SU-DHL-6 (cell line): Measurements from ENCODE around the gene HOMER3.
A peak's percentile ranks its signal among the peaks of the same experiment; 100 is the strongest.

Experiments used
- H2AFZ ChIP-seq: fragments of 200-600 bp; sonication (generic); 2 replicates; pipeline ENCODE4 v1.6.1; 2014; ENCODE audit warnings: low read depth, mild to moderate bottlenecking, moderate library complexity, mixed read lengths, antibody characterized with exemption, low read length; ENCODE audit not compliant: severe bottlenecking
- H3F3A ChIP-seq: fragments of 200-600 bp; shearing (Covaris generic); 2 replicates; pipeline ENCODE4 v1.6.0; 2016; ENCODE audit warnings: antibody characterized with exemption, mild to moderate bottlenecking; ENCODE audit not compliant: insufficient read depth
- H3K27ac ChIP-seq: fragments of 200-600 bp; sonication (generic); 2 replicates; pipeline ENCODE4 v1.5.1; 2016; ENCODE audit warnings: low read depth, mild to moderate bottlenecking, low read length, moderate library complexity, mixed read lengths
- H3K27me3 ChIP-seq: fragments of 200-600 bp; sonication (generic), shearing (Covaris generic); 2 replicates; pipeline ENCODE4 v1.6.0; 2014; ENCODE audit warnings: mild to moderate bottlenecking, low read length
- H3K36me3 ChIP-seq: fragments of 200-600 bp; sonication (generic); 2 replicates; pipeline ENCODE4 v1.6.1; 2014; ENCODE audit warnings: mild to moderate bottlenecking, low read length, mixed read lengths
- H3K4me2 ChIP-seq: fragments of 300-600, 200-600 bp; shearing (Covaris generic), sonication (generic); 2 replicates; pipeline ENCODE4 v1.6.0; 2014; ENCODE audit warnings: low read length, low read depth, mild to moderate bottlenecking; ENCODE audit not compliant: poor library complexity, severe bottlenecking
- H3K4me3 ChIP-seq: fragments of 200-600 bp; sonication (generic); 2 replicates; pipeline ENCODE4 v1.5.1; 2014; ENCODE audit warnings: antibody characterized with exemption, low read length, mild to moderate bottlenecking, mixed read lengths; ENCODE audit not compliant: insufficient read depth, poor library complexity, severe bottlenecking
- H3K79me2 ChIP-seq: fragments of 200-600 bp; sonication (generic); 2 replicates; pipeline ENCODE4 v1.6.1; 2014; ENCODE audit warnings: mild to moderate bottlenecking, low read length, moderate library complexity; ENCODE audit not compliant: insufficient read depth
- H3K9ac ChIP-seq: fragments of 200-600 bp; sonication (generic); 2 replicates; pipeline ENCODE4 v1.7.0; 2014; ENCODE audit warnings: mild to moderate bottlenecking, low read length
- H3K9me2 ChIP-seq: fragments of 200-600 bp; sonication (generic); replicated peaks from 2 replicates; pipeline ENCODE4 v1.6.1; 2014; ENCODE audit warnings: low read length; ENCODE audit not compliant: insufficient read depth
- H3K9me3 ChIP-seq: fragments of 200-600 bp; sonication (generic); 2 replicates; pipeline ENCODE4 v1.6.1; 2014; ENCODE audit warnings: low read length, mixed read lengths; ENCODE audit not compliant: insufficient read depth
- H4K20me1 ChIP-seq: fragments of 200-600 bp; sonication (generic); 2 replicates; pipeline ENCODE4 v1.6.1; 2014; ENCODE audit warnings: low read depth, mild to moderate bottlenecking, antibody characterized with exemption, low read length, moderate library complexity, mixed read lengths
- CTCF ChIP-seq: fragments of 200-600 bp; sonication (generic); IDR thresholded peaks from one replicate; pipeline ENCODE4 v1.5.1; 2017; ENCODE audit warnings: antibody characterized with exemption, mild to moderate bottlenecking, low read length, moderate library complexity; ENCODE audit not compliant: insufficient read depth, poor library complexity, severe bottlenecking
- EZH2phosphoT487 ChIP-seq: fragments of 200-600 bp; sonication (generic), shearing (Covaris generic); conservative IDR thresholded peaks from 2 replicates; pipeline ENCODE4 v1.6.1; 2018; ENCODE audit warnings: mild to moderate bottlenecking, antibody characterized with exemption, low read length, moderate library complexity, mixed read lengths

The HOMER3 gene

DNA sequence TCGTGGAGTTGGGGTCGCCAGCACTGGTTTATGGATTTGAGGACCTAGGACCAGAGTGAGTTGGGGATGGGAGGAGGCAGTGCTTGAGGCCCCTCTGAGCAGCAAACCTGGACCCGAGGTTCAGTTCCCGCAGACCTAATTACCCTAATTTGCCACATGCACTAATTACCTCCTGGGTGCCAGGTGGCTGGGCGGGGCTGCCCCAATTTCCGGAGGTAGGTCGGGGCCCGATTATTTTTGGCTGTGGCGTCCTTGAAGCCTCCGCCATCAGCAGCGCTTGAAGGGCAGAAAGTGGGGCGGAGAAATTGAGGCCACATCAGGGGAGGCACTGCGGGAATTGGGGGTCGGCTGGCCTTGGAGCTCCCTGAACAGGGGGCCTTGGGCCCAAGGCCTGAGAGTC, 5.9 kb upstream of the HOMER3 start:
- peak overlapping the region; percentile 63 for H3K4me2 ChIP-seq
- peak overlapping the region; percentile 48 for H3K9ac ChIP-seq
- H3F3A ChIP-seq, result peaks cover 21% of the 10 kb centered on the region
- H3K27ac ChIP-seq, result peak overlapping the region; percentile 89
- no peaks in the 10 kb centered on the region for H3K79me2 ChIP-seq
- H3K27me3 ChIP-seq, result no peaks in the 10 kb centered on the region
- H3K9me2 ChIP-seq, result no peaks in the 10 kb centered on the region
- H3K36me3 ChIP-seq, result no peaks in the 10 kb centered on the region
- TF ChIP-seq EZH2phosphoT487, result no peak
- no peaks in the 10 kb centered on the region for H4K20me1 ChIP-seq
- H3K9me3 ChIP-seq, result no peaks in the 10 kb centered on the region
- no peak overlapping the region for H2AFZ ChIP-seq
- peak overlapping the region; percentile 35 for H3K4me3 ChIP-seq

GRCh38 chr19:18946335-18946734, 5.3 kb upstream of the HOMER3 start:
- TF ChIP-seq CTCF (no peak), EZH2phosphoT487 (no peak)
- H3K4me3 ChIP-seq, result peak overlapping the region; percentile 35
- H3K9ac ChIP-seq, result peak overlapping the region; percentile 48
- H3K27me3 ChIP-seq, result no peaks in the 10 kb centered on the region
- H3K27ac ChIP-seq, result peak overlapping the region; percentile 89
- no peaks in the 10 kb centered on the region for H4K20me1 ChIP-seq
- H3K9me3 ChIP-seq, result no peaks in the 10 kb centered on the region
- peak overlapping the region; percentile 63 for H3K4me2 ChIP-seq
- H3K36me3 ChIP-seq, result no peaks in the 10 kb centered on the region
- H3K9me2 ChIP-seq, result no peaks in the 10 kb centered on the region
- no peaks in the 10 kb centered on the region for H3K79me2 ChIP-seq
- H3F3A ChIP-seq, result peaks cover 21% of the 10 kb centered on the region
- H2AFZ ChIP-seq, result no peak overlapping the region

- Histone ChIP-seq H3K9me2 (no peaks in the 10 kb centered on the region), H3K9ac (no peak overlapping the region), H3K4me3 (no peak overlapping the region), H3K79me2 (0 out of 2 replicates have a peak, but pooled peaks cover 5% of the 10 kb centered on the region), H3K36me3 (no peaks in the 10 kb centered on the region), H4K20me1 (no peaks in the 10 kb centered on the region), H2AFZ (no peak overlapping the region), H3F3A (peaks cover 21% of the 10 kb centered on the region), H3K4me2 (no peak overlapping the region), H3K27me3 (no peaks in the 10 kb centered on the region), H3K9me3 (no peaks in the 10 kb centered on the region), H3K27ac (peak overlapping the region; percentile 89; the same call in 1 of the 2 replicates)
- TF ChIP-seq EZH2phosphoT487 (no peak), CTCF (no peak)
These were observed 4.3 kb upstream of the HOMER3 start for GRCh38 chr19:18945297-18945696.

GRCh38 chr19:18943465-18943864, 2.4 kb upstream of the HOMER3 start:
- Histone ChIP-seq H3K9ac (no peak overlapping the region), H3K27ac (no peak overlapping the region)

More at GRCh38 chr19:18943465-18943864, 2.4 kb upstream of the HOMER3 start:
- Histone ChIP-seq H2AFZ (no peak overlapping the region), H3K36me3 (no peaks in the 10 kb centered on the region), H3K4me2 (no peak overlapping the region), H3K4me3 (no peak overlapping the region), H3K79me2 (peaks cover 13% of the 10 kb centered on the region), H3K9me2 (no peaks in the 10 kb centered on the region), H3F3A (peaks cover 22% of the 10 kb centered on the region), H3K27me3 (no peaks in the 10 kb centered on the region), H4K20me1 (no peaks in the 10 kb centered on the region), H3K9me3 (no peaks in the 10 kb centered on the region)
- TF ChIP-seq CTCF (no peak), EZH2phosphoT487 (no peak)
